Measurements from ENCODE around the gene ADAR.

The ADAR gene

DNA sequence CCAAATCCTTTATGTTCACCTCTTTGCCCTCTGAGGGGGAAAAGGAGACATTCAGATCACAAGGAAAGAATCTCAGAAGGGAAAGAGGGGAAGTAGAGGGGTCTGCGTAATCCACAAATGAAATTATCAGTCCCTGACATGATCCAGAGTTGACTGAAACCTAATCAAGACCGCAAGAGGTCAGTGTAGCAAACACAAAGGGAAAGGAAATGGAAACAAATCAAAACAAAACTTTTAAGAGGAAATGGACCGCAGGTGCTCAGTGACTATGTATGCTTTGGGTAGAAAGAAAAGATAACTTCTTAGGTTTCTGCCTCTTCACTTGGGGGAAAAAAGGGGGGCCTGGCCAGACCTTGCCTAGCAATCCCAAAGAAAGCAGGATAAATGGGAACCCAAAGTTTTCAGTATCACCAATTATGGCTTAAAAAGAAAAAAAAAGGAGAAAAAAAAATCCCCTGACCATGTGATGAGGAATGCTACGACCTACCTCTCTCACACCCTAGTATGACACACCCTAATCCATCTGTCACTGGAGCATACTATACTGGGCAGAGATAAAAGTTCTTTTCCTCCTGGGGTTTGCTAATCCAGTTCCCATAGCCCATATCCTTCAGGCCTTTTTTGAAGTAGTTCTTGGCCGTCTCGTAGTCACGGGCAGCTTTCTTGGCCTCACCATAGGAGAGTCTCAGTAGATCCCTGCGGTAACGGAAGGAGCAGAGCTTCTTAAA is 23.6 kb downstream of the ADAR start:
- no peak for DNase-seq (ENCODE audit: low read depth)

DNA sequence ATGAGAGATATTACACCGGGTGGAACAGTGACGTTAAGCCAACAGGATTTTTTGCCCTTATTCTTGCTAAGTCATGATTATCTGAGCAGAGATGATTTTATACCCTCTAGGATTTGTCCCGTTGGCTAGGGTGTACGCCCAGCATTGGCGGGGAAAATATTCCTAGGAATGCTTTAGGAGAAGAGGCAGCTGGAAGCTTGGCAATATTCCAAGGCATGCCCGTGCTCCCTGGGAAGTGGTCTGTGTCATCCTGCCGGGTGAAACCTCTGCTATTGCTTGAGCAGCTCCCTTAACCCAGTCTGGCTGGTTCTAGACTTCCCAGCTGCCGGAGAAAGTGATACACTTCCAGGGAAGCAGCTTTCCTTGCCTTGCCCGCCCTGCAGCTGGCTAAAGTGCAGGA is 24.2 kb downstream of the ADAR start:
- DNase-seq (ENCODE audit: low read depth) = no peak

DNA sequence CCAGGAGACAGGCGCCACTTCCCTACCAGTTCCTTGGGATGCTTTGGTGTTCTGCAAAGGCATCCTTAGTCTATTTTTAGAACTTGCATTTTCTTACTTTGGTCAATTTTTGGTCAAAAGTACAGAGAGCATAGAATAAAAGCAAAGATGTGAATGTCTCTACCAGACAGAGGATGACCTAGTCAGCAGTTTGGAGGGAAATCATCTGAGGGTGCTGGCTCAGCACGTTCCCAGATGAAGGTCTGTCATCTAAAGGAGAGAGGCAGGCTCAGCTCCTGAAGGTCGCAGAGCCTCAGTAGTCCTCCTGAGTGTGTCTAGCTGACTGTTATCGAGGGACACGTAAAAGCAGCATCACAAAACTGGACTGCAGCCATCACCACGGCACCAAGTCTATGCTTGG is 25.1 kb downstream of the ADAR start:
- DNase-seq (ENCODE audit: low read depth) = no peak

- DNase-seq (ENCODE audit: low read depth) = no peak
These were observed 26.2 kb downstream of the ADAR start for GRCh38 chr1:154581766-154582165.

- DNase-seq (ENCODE audit: low read depth) = no peak
These were observed 28.6 kb downstream of the ADAR start for GRCh38 chr1:154579374-154579773.

GRCh38 chr1:154578058-154578418 is 29.9 kb downstream of the ADAR start:
- DNase-seq (ENCODE audit: low read depth) = no peak

- no peak for DNase-seq (ENCODE audit: low read depth)
These were observed 30.5 kb downstream of the ADAR start for GRCh38 chr1:154577346-154578057.

- no peak for DNase-seq (ENCODE audit: low read depth)
These were observed 31.9 kb downstream of the ADAR start for GRCh38 chr1:154575951-154576566.

GRCh38 chr1:154575147-154575927 is 32.6 kb downstream of the ADAR start:
- DNase-seq (ENCODE audit: low read depth) = no peak

- no peak for DNase-seq (ENCODE audit: low read depth)
These were observed 33.3 kb downstream of the ADAR start for GRCh38 chr1:154574716-154575115.

- DNase-seq (ENCODE audit: low read depth) = no peak
These were observed 34.8 kb downstream of the ADAR start for GRCh38 chr1:154573168-154573510.

DNA sequence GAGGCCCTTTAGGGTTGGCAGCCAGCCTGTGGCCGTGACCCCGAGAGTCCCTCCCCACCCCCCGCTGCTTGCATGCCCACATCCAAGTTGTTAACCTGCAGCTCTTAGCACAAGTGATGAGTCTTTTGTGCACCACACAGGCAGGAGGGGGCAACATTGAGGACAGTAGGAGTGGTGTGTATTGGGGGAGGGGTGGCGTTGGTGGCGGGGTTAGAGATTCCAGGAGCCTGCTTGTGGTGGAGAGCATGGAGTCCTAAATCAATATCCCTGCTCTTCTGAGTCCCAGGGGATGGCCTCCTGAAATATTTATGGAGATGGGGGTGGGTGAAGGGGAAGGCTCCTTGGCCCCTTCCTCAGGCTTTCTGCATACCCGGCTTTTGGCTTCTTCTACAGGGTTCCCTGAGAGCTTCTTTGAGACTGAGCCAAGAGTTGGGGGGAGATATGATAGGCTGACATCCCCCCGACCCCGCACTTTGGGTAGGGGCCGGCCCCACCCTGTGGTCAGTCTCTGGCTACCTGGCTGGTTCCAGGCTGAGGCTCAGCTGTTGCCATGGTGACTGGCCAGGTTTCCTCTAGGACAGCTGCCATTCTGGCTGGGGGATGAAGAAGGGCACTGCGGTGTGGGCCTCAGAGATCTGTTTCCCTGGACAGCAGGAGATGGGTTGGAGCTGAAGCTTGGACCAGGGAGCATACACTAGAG is 35.4 kb downstream of the ADAR start:
- DNase-seq (ENCODE audit: low read depth) = no peak

DNA sequence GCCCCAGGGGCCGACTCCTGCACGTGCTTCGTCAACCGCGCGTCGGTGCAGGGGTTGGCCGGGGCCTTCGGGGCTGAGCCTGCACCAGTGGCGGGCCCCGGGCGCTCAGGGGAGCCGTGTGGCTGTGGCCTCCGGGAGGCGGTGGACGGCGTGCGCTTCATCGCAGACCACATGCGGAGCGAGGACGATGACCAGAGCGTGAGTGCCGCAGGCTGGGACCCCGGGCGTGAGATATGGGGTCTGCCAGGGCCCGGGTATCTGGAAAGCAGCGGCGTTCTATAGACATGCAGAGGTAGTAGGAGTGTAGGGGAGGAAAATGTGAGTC is 36.1 kb downstream of the ADAR start:
- no peak for DNase-seq (ENCODE audit: low read depth)

DNA sequence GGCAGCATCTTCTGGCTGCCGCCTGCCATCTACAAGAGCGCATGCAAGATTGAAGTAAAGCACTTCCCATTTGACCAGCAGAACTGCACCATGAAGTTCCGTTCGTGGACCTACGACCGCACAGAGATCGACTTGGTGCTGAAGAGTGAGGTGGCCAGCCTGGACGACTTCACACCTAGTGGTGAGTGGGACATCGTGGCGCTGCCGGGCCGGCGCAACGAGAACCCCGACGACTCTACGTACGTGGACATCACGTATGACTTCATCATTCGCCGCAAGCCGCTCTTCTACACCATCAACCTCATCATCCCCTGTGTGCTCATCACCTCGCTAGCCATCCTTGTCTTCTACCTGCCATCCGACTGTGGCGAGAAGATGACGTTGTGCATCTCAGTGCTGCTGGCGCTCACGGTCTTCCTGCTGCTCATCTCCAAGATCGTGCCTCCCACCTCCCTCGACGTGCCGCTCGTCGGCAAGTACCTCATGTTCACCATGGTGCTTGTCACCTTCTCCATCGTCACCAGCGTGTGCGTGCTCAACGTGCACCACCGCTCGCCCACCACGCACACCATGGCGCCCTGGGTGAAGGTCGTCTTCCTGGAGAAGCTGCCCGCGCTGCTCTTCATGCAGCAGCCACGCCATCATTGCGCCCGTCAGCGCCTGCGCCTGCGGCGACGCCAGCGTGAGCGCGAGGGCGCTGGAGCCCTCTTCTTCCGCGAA is 36.6 kb downstream of the ADAR start:
- no peak for DNase-seq (ENCODE audit: low read depth)

DNA sequence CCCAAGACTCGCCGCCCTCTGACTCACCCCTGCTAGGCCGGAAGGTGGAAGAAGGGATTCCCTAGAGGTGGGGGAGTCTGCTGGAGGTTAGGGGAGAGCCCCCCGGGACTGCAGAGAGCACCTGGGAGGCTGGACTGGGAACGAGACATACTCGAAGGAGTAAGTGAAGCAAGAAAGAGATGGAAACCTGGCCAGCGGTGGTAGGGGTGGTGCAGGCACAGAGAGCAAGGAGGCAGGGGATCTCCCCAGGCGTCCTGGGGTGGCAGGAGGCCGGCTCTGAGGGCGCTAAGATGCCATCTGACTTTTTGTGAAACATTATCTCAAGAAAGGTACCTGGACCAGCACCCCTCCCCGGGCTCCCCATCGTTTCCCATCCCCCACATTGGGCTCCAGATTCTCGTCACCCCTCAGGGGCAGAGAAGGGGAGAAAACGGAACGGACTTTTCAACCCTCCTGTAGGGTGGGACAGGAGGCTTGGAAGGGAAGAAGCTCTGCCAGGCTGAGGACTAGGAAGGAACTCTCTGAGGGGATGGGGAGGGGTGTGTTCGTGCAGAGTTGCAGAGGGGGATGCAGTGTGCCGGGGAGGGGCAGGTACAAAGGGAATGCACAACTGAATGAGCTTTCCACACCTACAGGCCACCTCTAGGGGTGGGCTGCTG is 39.7 kb downstream of the ADAR start:
- DNase-seq (ENCODE audit: low read depth) = no peak

- DNase-seq (ENCODE audit: low read depth) = peak; percentile 52
These were observed 40.4 kb downstream of the ADAR start, which contains the start of gene CHRNB2 for GRCh38 chr1:154567386-154568156. TSS of gene CHRNB2 (plus strand) at chr1:154567778. CDS start at chr1:154568045, 267 bp downstream.

DNA sequence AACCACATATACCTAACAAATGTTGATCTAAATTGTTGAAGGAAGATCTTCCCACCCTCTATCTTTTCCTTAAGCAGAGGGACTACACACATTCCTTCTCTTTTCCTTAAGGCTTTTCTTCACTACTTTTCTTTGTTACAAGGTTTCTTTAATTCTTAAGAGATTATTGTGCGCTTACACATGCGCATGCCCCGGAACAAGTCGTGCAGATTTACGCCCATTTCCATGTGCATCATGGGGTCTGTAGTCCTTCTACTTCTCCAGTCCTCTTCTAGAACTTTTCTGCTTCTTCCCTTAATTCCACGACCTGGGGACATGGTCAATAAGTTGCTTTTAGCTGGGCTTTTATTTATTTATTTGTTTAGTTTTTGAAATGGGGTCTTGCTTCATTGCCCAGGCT is 42.1 kb downstream of the ADAR start:
- DNase-seq (ENCODE audit: low read depth) = no peak

DNA sequence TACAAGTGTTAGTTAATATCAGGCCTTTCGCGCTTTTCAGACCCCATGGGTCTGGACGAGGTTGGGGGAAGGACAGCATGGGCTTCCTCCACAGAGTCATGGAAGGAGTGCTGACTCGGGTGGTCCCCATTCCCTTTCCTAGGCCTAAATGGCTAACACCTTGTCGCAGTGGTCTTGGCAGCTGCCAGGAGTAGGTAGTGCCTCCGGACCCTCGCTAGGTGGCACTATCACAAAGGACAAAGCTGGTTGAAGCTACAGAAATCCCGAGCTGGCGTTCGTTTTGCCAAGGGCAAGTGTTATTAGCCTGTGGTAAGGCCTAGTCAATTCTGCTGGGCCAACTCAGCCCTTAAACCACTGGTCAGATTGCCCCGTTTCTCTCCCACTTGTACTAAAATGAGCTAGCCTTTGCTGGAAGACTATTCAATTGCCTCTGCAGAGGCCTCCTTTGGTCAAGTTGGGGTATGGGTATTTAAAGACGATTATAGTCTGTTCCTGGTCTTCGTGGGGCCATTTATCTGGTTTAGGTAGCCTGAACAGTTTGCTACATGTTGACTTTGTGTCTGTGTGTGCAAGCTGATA is 48.4 kb downstream of the ADAR start:
- DNase-seq (ENCODE audit: low read depth) = peak; percentile 64

- peak; percentile 99 for DNase-seq (ENCODE audit: low read depth)
These were observed 49.1 kb downstream of the ADAR start for GRCh38 chr1:154558720-154559465.
